Endothelial cell of umbilical vein (primary cell): ENCODE results near the gene CEP44. TPM values are rescaled to one million over a fixed set of nuclear protein-coding genes. Genes with fewer than 3 reads are reported as not detected.

Experiments
- BruUV-seq: library from RNA; stranded (reverse); fragments of 400-500 nt; replicated peaks from 2 replicates; lab custom pipeline; 2021; lab: Mats Ljungman, UMichigan
- CTCF ChIA-PET: fragments of 300-600, 350-600 bp; sonication (Branson Sonifier 250); formaldehyde crosslinking; loops from one replicate; lab custom pipeline; 2021; ENCODE audit warnings: antibody characterized with exemption, inconsistent platforms; lab: Charles Lee
- POLR2A ChIA-PET: fragments of 300-600, 350-600 bp; sonication (Branson Sonifier 250); formaldehyde crosslinking; loops from one replicate; lab custom pipeline; 2021; ENCODE audit warnings: antibody characterized with exemption, inconsistent platforms; lab: Charles Lee
- DNase-seq: peaks from one replicate; pipeline ENCODE4 v3.0.0-alpha.2; 2011; ENCODE audit warnings: low read depth, low spot score
- FAIRE-seq: peaks from 2 replicates; lab custom pipeline; 2011; peaks lifted over from hg19 to GRCh38; lab: Jason Lieb, UNC
- H2AFZ ChIP-seq: 2 replicates; pipeline ENCODE4 v1.6.0; 2012; ENCODE audit warnings: low read depth, low read length, control low read depth, inconsistent platforms
- H3K27ac ChIP-seq: 2 replicates; pipeline ENCODE4 v1.5.1; 2011; ENCODE audit warnings: low read depth, mild to moderate bottlenecking, control low read depth, low read length, moderate library complexity; ENCODE audit not compliant: insufficient read depth
- H3K27me3 ChIP-seq, 2 experiments: 2 replicates each; pipeline versions ENCODE4 v1.6.0 to v1.6.1; 2011; ENCODE audit warnings: low read length in 2 of 2, mixed read lengths in 1 of 2; ENCODE audit not compliant: control insufficient read depth in 2 of 2, insufficient read depth in 2 of 2
- H3K36me3 ChIP-seq, 2 experiments: 2 replicates in 1 of 2; 3 replicates in 1 of 2; pipeline ENCODE4 v1.5.1; 2011; ENCODE audit warnings: low read length in 2 of 2, mild to moderate bottlenecking in 1 of 2, moderate library complexity in 1 of 2; ENCODE audit not compliant: control insufficient read depth in 2 of 2, insufficient read depth in 2 of 2; ENCODE audit errors: extremely low read depth in 1 of 2
- H3K4me1 ChIP-seq: 3 replicates; pipeline ENCODE4 v1.5.1; 2011; ENCODE audit warnings: mild to moderate bottlenecking, low read length; ENCODE audit not compliant: control insufficient read depth, insufficient read depth; ENCODE audit errors: extremely low read depth
- H3K4me2 ChIP-seq: 2 replicates; pipeline ENCODE4 v1.6.1; 2011; ENCODE audit warnings: low read length, control low read depth, mixed read lengths; ENCODE audit not compliant: insufficient read depth
- H3K4me3 ChIP-seq, 3 experiments: fragments of 200-600 bp in 1 of 3; sonication (generic), shearing (Covaris generic) in 1 of 3; replicated peaks in 1 of 3; 2 replicates each; pipeline ENCODE4 v1.5.1; 2011 to 2016; ENCODE audit warnings: control low read depth in 3 of 3, low read length in 3 of 3, mild to moderate bottlenecking in 2 of 3, inconsistent platforms in 1 of 3, low read depth in 1 of 3, moderate library complexity in 1 of 3; ENCODE audit not compliant: insufficient read depth in 1 of 3
- H3K79me2 ChIP-seq: 2 replicates; pipeline ENCODE4 v1.6.0; 2012; ENCODE audit warnings: low read length, inconsistent platforms; ENCODE audit not compliant: control insufficient read depth, insufficient read depth
- H3K9ac ChIP-seq: replicated peaks from 2 replicates; pipeline ENCODE3; 2011; ENCODE audit warnings: low read length, control low read depth; ENCODE audit not compliant: insufficient read depth; ENCODE audit errors: extremely low read depth
- H3K9me1 ChIP-seq: replicated peaks from 3 replicates; pipeline ENCODE4 v1.6.0; 2011; ENCODE audit warnings: mild to moderate bottlenecking, low read length; ENCODE audit not compliant: control insufficient read depth, insufficient read depth; ENCODE audit errors: extremely low read depth
- H3K9me3 ChIP-seq: replicated peaks from 2 replicates; pipeline ENCODE4 v1.5.1; 2012; ENCODE audit warnings: low read length, inconsistent platforms; ENCODE audit not compliant: control insufficient read depth, insufficient read depth
- H4K20me1 ChIP-seq: replicated peaks from 2 replicates; pipeline ENCODE3; 2011; ENCODE audit warnings: mild to moderate bottlenecking, low read length; ENCODE audit not compliant: control insufficient read depth, insufficient read depth; ENCODE audit errors: extremely low read depth
- CTCF ChIP-seq, 2 donors: IDR thresholded peaks; 1 replicate in 1 of 2; 2 replicates in 1 of 2; pipeline ENCODE4 v1.5.1; 2011; ENCODE audit warnings: low read length in 2 of 2, mild to moderate bottlenecking in 2 of 2, moderate library complexity in 2 of 2, control low read depth in 1 of 2, inconsistent platforms in 1 of 2, low read depth in 1 of 2; ENCODE audit not compliant: insufficient read depth in 1 of 2; ENCODE audit errors: extremely low read depth in 1 of 2
- EZH2 ChIP-seq: IDR thresholded peaks from 2 replicates; pipeline ENCODE4 v1.6.1; 2012; ENCODE audit warnings: borderline replicate concordance, low read depth, mild to moderate bottlenecking, moderate library complexity, low read length, inconsistent platforms; ENCODE audit not compliant: severe bottlenecking
- FOS ChIP-seq: IDR thresholded peaks from 2 replicates; pipeline ENCODE4 v1.6.1; 2011; ENCODE audit warnings: mild to moderate bottlenecking, low read length, moderate library complexity, borderline replicate concordance; ENCODE audit not compliant: insufficient read depth
- GATA2 ChIP-seq: IDR thresholded peaks from 2 replicates; pipeline ENCODE4 v1.7.0; 2011; ENCODE audit warnings: low read depth, mild to moderate bottlenecking, moderate library complexity, mixed read lengths, low read length; ENCODE audit not compliant: insufficient read length, insufficient read depth
- JUN ChIP-seq: IDR thresholded peaks from 2 replicates; pipeline ENCODE4 v1.6.1; 2011; ENCODE audit warnings: borderline replicate concordance, low read depth; ENCODE audit not compliant: insufficient read length, insufficient read depth
- MAX ChIP-seq: IDR thresholded peaks from 2 replicates; pipeline ENCODE4 v1.6.1; 2011; ENCODE audit not compliant: insufficient read depth, insufficient read length
- MYC ChIP-seq: IDR thresholded peaks from one replicate; pipeline ENCODE4 v1.6.1; 2011; ENCODE audit warnings: mild to moderate bottlenecking, low read depth, low read length
- POLR2A ChIP-seq: IDR thresholded peaks from 2 replicates; pipeline ENCODE4 v1.6.1; 2012; ENCODE audit warnings: low read depth, mild to moderate bottlenecking, control low read depth, low read length
- POLR2AphosphoS5 ChIP-seq: IDR thresholded peaks from 2 replicates; pipeline ENCODE4 v1.6.1; 2012; ENCODE audit warnings: low read depth, mild to moderate bottlenecking, control low read depth, low read length, moderate library complexity; ENCODE audit not compliant: insufficient read depth
- dilution Hi-C: fragments of 300-500 bp; cut with MboI; formaldehyde crosslinking; loops from one replicate; pipeline ENCODE4 v1.15.0; 2019; ENCODE audit warnings: low sequenced_read_pairs; ENCODE audit not compliant: extremely low pct_ligation_motif_present
- intact Hi-C: fragments of 100-400 bp; cut with micrococcal nuclease; formaldehyde crosslinking; loops from one replicate; pipeline ENCODE4 v1.10.0; 2022
- polyA plus RNA-seq, 4 experiments: library from polyadenylated mRNA; depleted of rRNA in 3 of 4; stranded (reverse) in 3 of 4; unstranded in 1 of 4; fragments of >200 nt; gene quantifications; 2 replicates each; pipeline versions ENCODE4 v1.2.1 to v1.2.3, GENCODE V29; 2011 to 2012; ENCODE audit warnings: missing spikeins in 1 of 4
- total RNA-seq: library from RNA; stranded (reverse); gene quantifications from 2 replicates; pipeline ENCODE4 v1.2.3, GENCODE V29; 2021

Gene CEP44
- total and polyA plus RNA-seq, 2 donors (not counting 3 experiments of a cell fraction or from before 2014, with no cell fraction given): 2.0 to 13.0 TPM

GRCh38 chr4:174352061-174352819 is 68.5 kb downstream of the CEP44 start:
- POLR2A ChIA-PET: no interaction called here
- no peaks in the 10 kb centered on the region for H3K79me2 ChIP-seq
- no peaks in the 10 kb centered on the region for H3K36me3 ChIP-seq
- no peaks in the 10 kb centered on the region for H3K4me1 ChIP-seq
- intact Hi-C loops (no loop called here), dilution Hi-C loops (no loop called here)
- no peak for DNase-seq
- H3K9ac ChIP-seq: no peak overlapping the region
- H3K9me3 ChIP-seq: no peaks in the 10 kb centered on the region
- no peak overlapping the region for H2AFZ ChIP-seq
- no peak for FAIRE-seq
- H3K4me3 ChIP-seq: no peak overlapping the region
- no peak overlapping the region for H3K27ac ChIP-seq
- CTCF ChIA-PET: no interaction called here
- H3K4me2 ChIP-seq: no peak overlapping the region
- H3K9me1 ChIP-seq: no peaks in the 10 kb centered on the region
- TF ChIP-seq POLR2AphosphoS5 (no peak), FOS (no peak), GATA2 (no peak), MAX (no peak), MYC (no peak), EZH2 (no peak), POLR2A (no peak), JUN (no peak), CTCF (IDR thresholded peaks at IDR 0.05; ENCODE audit: extremely low read depth in 1 of 2, insufficient read depth in 1 of 2, low read depth in 1 of 2, low read length in 2 of 2) (no peak)
- H4K20me1 ChIP-seq: no peaks in the 10 kb centered on the region
- no TSS peak for BruUV-seq
- no peaks in the 10 kb centered on the region for H3K27me3 ChIP-seq
